H1 (cell line): ENCODE data around the gene B3GAT1. TPM values are rescaled to one million over a fixed set of nuclear protein-coding genes. Genes with fewer than 3 reads are reported as not detected.

ENCODE experiments used
- CTCF ChIA-PET: fragments of 300-600 bp; sonication (Branson Sonifier 250); formaldehyde crosslinking; loops from one replicate; lab custom pipeline; 2021; ENCODE audit not compliant: partially characterized antibody; lab: Charles Lee
- POLR2A ChIA-PET: fragments of 300-600 bp; sonication (Branson Sonifier 250); formaldehyde crosslinking; loops from one replicate; lab custom pipeline; 2021; ENCODE audit warnings: inconsistent platforms; ENCODE audit not compliant: partially characterized antibody; lab: Charles Lee
- DNase-seq, 2 experiments: peaks; one replicate each; pipeline versions ENCODE4 v3.0.0 to v3.0.0-alpha.2; 2010 to 2022; ENCODE audit warnings: low spot score in 2 of 2, low read depth in 1 of 2, mixed read lengths in 1 of 2
- FAIRE-seq: peaks from 2 replicates; lab custom pipeline; 2011; peaks lifted over from hg19 to GRCh38; lab: Jason Lieb, UNC
- H2AFZ ChIP-seq: 2 replicates; pipeline ENCODE4 v1.8.1; 2012; ENCODE audit warnings: low read length, inconsistent platforms
- H2AK5ac ChIP-seq: 2 replicates; pipeline ENCODE4 v1.6.1; 2013; ENCODE audit warnings: low read depth, low read length
- H2BK120ac ChIP-seq: replicated peaks from 2 replicates; pipeline ENCODE3; 2013; ENCODE audit warnings: low read depth, low read length, inconsistent platforms
- H2BK12ac ChIP-seq: 2 replicates; pipeline ENCODE4 v1.6.1; 2013; ENCODE audit warnings: low read depth, low read length
- H2BK15ac ChIP-seq: 2 replicates; pipeline ENCODE4 v1.6.1; 2013; ENCODE audit warnings: low read length
- H2BK20ac ChIP-seq: 2 replicates; pipeline ENCODE4 v1.6.1; 2013; ENCODE audit warnings: low read length
- H2BK5ac ChIP-seq: 2 replicates; pipeline ENCODE4 v1.6.1; 2013; ENCODE audit warnings: low read depth, low read length
- H3K14ac ChIP-seq: 2 replicates; pipeline ENCODE4 v1.6.1; 2013; ENCODE audit warnings: inconsistent platforms; ENCODE audit not compliant: insufficient read length
- H3K18ac ChIP-seq: 2 replicates; pipeline ENCODE4 v1.6.1; 2013; ENCODE audit warnings: low read length; ENCODE audit errors: extremely low read depth
- H3K23ac ChIP-seq: 2 replicates; pipeline ENCODE4 v1.6.1; 2013; ENCODE audit warnings: inconsistent platforms; ENCODE audit not compliant: insufficient read length
- H3K23me2 ChIP-seq: 2 replicates; pipeline ENCODE4 v1.6.1; 2013; ENCODE audit warnings: low read depth, low read length
- H3K27ac ChIP-seq: 2 replicates; pipeline ENCODE4 v1.6.1; 2011; ENCODE audit warnings: low read depth, low read length, inconsistent platforms
- H3K27me3 ChIP-seq, 4 experiments: replicated peaks in 1 of 4; 1 replicate in 1 of 4; 2 replicates in 3 of 4; pipeline versions ENCODE4 v1.6.1 to v1.8.1; 2011 to 2013; ENCODE audit warnings: low read length in 3 of 4, mild to moderate bottlenecking in 3 of 4, inconsistent platforms in 2 of 4, mixed read lengths in 2 of 4, moderate library complexity in 1 of 4; ENCODE audit not compliant: control insufficient read depth in 3 of 4, insufficient read depth in 3 of 4; ENCODE audit errors: extremely low read depth in 1 of 4
- H3K36me3 ChIP-seq, 4 experiments: 2 replicates each; pipeline versions ENCODE4 v1.6.1 to v1.8.1; 2011 to 2013; ENCODE audit warnings: mild to moderate bottlenecking in 4 of 4, low read length in 3 of 4, moderate library complexity in 2 of 4, control low read depth in 1 of 4, inconsistent platforms in 1 of 4; ENCODE audit not compliant: insufficient read depth in 4 of 4, control insufficient read depth in 2 of 4
- H3K4ac ChIP-seq: replicated peaks from 2 replicates; pipeline ENCODE3; 2013; ENCODE audit warnings: low read length, low read depth, mixed read lengths, inconsistent platforms; ENCODE audit not compliant: insufficient read length
- H3K4me1 ChIP-seq, 4 experiments: replicated peaks in 1 of 4; 1 replicate in 1 of 4; 2 replicates in 3 of 4; pipeline versions ENCODE4 v1.6.1 to v1.8.1; 2011 to 2013; ENCODE audit warnings: low read length in 3 of 4, inconsistent platforms in 2 of 4, mixed read lengths in 1 of 4; ENCODE audit not compliant: insufficient read depth in 4 of 4, control insufficient read depth in 3 of 4
- H3K4me2 ChIP-seq, 2 experiments: 2 replicates each; pipeline versions ENCODE4 v1.6.1 to v1.8.1; 2011 to 2013; ENCODE audit warnings: low read depth in 2 of 2, low read length in 2 of 2, control low read depth in 1 of 2, inconsistent platforms in 1 of 2, mild to moderate bottlenecking in 1 of 2; ENCODE audit not compliant: insufficient read depth in 1 of 2
- H3K4me3 ChIP-seq, 4 experiments: fragments of 200-600, 300-600 bp in 1 of 4; sonication (generic), shearing (Covaris generic), sonication (Bioruptor Twin) in 1 of 4; 2 replicates each; pipeline versions ENCODE4 v1.5.1 to v1.8.1; 2011 to 2016; ENCODE audit warnings: low read length in 4 of 4, low read depth in 3 of 4, control low read depth in 2 of 4, inconsistent platforms in 2 of 4, mild to moderate bottlenecking in 2 of 4, mixed read lengths in 1 of 4, moderate library complexity in 1 of 4; ENCODE audit not compliant: insufficient read depth in 2 of 4; ENCODE audit errors: extremely low read depth in 1 of 4
- H3K56ac ChIP-seq: replicated peaks from 2 replicates; pipeline ENCODE3; 2013; ENCODE audit warnings: low read depth, mild to moderate bottlenecking, mixed read lengths, low read length, inconsistent platforms; ENCODE audit not compliant: insufficient read length
- H3K79me1 ChIP-seq: 2 replicates; pipeline ENCODE4 v1.6.1; 2013; ENCODE audit warnings: low read depth, low read length, control low read depth
- H3K79me2 ChIP-seq, 2 experiments: 2 replicates each; pipeline versions ENCODE4 v1.6.1 to v1.8.1; 2012 to 2013; ENCODE audit warnings: low read length in 2 of 2, mild to moderate bottlenecking in 2 of 2, inconsistent platforms in 1 of 2; ENCODE audit not compliant: insufficient read depth in 2 of 2, control insufficient read depth in 1 of 2
- H3K9ac ChIP-seq, 4 experiments: replicated peaks in 1 of 4; 1 replicate in 1 of 4; 2 replicates in 3 of 4; pipeline versions ENCODE4 v1.6.1 to v1.8.1; 2011 to 2013; ENCODE audit warnings: low read depth in 3 of 4, low read length in 3 of 4, control low read depth in 2 of 4, mild to moderate bottlenecking in 2 of 4, moderate library complexity in 2 of 4, inconsistent platforms in 1 of 4; ENCODE audit errors: extremely low read depth in 1 of 4
- H3K9me3 ChIP-seq, 2 experiments: 2 replicates each; pipeline versions ENCODE4 v1.6.1 to v1.8.1; 2012 to 2013; ENCODE audit warnings: mild to moderate bottlenecking in 2 of 2, moderate library complexity in 2 of 2, control low read depth in 1 of 2, inconsistent platforms in 1 of 2, low read depth in 1 of 2, low read length in 1 of 2, mixed read lengths in 1 of 2; ENCODE audit not compliant: insufficient read depth in 2 of 2
- H4K20me1 ChIP-seq, 2 experiments: replicated peaks in 1 of 2; 2 replicates each; pipeline versions ENCODE3 to v1.8.1; 2011 to 2013; ENCODE audit warnings: inconsistent platforms in 2 of 2, low read length in 2 of 2, mild to moderate bottlenecking in 1 of 2; ENCODE audit not compliant: insufficient read depth in 2 of 2, control insufficient read depth in 1 of 2
- H4K5ac ChIP-seq: 2 replicates; pipeline ENCODE4 v1.6.1; 2013; ENCODE audit warnings: low read length, low read depth, mixed read lengths, inconsistent platforms; ENCODE audit not compliant: insufficient read length
- H4K8ac ChIP-seq: 2 replicates; pipeline ENCODE4 v1.8.0; 2013; ENCODE audit warnings: mild to moderate bottlenecking, moderate library complexity, low read length, inconsistent platforms; ENCODE audit not compliant: insufficient read depth; ENCODE audit errors: extremely low read depth
- H4K91ac ChIP-seq: replicated peaks from 2 replicates; pipeline ENCODE3; 2013; ENCODE audit warnings: low read length, mixed read lengths, inconsistent platforms; ENCODE audit not compliant: insufficient read length
- BACH1 ChIP-seq: IDR thresholded peaks from 2 replicates; pipeline ENCODE4 v1.6.1; 2012; ENCODE audit warnings: low read length, improper control_type of control experiment
- CHD1 ChIP-seq: IDR thresholded peaks from 2 replicates; pipeline ENCODE4 v1.6.1; 2012; ENCODE audit warnings: low read depth, low read length, improper control_type of control experiment
- SIRT6 ChIP-seq: IDR thresholded peaks from one replicate; pipeline ENCODE4 v1.7.1; 2012; ENCODE audit warnings: low read length, inconsistent platforms
- SUZ12 ChIP-seq: fragments of 200-600 bp; sonication (generic); IDR thresholded peaks from 2 replicates; pipeline ENCODE4 v1.6.1; 2012; ENCODE audit warnings: mild to moderate bottlenecking, inconsistent platforms, low read length, moderate library complexity, mixed read lengths
- TAF1 ChIP-seq: IDR thresholded peaks from 2 replicates; pipeline ENCODE4 v1.6.1; 2011; ENCODE audit warnings: mild to moderate bottlenecking, low read depth, low read length
- WGBS, 2 experiments: shearing (Covaris generic) in 1 of 2; methylation state at CpG; one replicate each; pipeline versions ENCODE4 v1.1.6 to v1.1.7; 2013 to 2015; ENCODE audit warnings: low lambda C conversion rate in 2 of 2, mixed read lengths in 2 of 2, inconsistent platforms in 1 of 2, low coverage in 1 of 2, missing lambda C conversion rate in 1 of 2; ENCODE audit not compliant: insufficient replicate concordance in 2 of 2, insufficient coverage in 1 of 2, insufficient read length in 1 of 2; ENCODE audit errors: extremely low coverage in 1 of 2, missing lambda C conversion rate in 1 of 2; 5-methylcytosine and 5-hydroxymethylcytosine counted together
- polyA plus RNA-seq, 7 experiments: library from polyadenylated mRNA; depleted of rRNA in 3 of 7; stranded (reverse) in 5 of 7; unstranded in 2 of 7; fragments of >200 nt in 5 of 7; fragments of 200-250 nt in 2 of 7; gene quantifications; 1 replicate in 5 of 7; 2 replicates in 1 of 7; 4 replicates in 1 of 7; pipeline versions ENCODE4 v1.2.1 to v1.2.3, GENCODE V29; 2011 to 2013; ENCODE audit warnings: missing spikeins in 2 of 7, mixed read lengths in 2 of 7
- total RNA-seq: library from RNA; stranded (reverse); fragmentation: NEBNext Ultra II Directional; extraction: Animal tissue kit (Norgen Biotek cat#: 25700); gene quantifications from 2 replicates; pipeline ENCODE4 v1.2.1, GENCODE V29; 2021

Gene B3GAT1
- total and polyA plus RNA-seq, 2 of the 8 experiments (the other 6 are each of a cell fraction or from before 2014, with no cell fraction given) = 19.7 to 32.4 TPM

DNA sequence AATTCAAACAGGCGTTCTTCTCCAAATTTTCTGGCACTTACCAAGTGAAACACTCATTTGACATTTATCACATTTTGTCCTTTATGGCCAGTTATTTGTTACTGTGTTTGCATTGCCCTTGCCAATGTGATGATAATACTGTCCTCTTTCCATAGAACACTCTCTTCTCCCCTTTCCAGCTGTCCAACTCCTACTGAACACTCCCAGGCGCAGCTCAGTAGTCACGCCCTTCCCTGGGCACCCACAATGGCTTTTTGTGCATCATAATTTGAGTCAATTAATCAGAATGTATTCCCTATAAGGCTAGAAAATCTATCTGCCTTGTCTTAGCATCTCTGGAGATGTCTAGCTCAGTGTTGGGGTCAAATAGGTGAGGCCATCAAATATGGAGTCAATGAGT, 21.2 kb upstream of the B3GAT1 start:
- no peaks in the 10 kb centered on the region for H3K79me2 ChIP-seq
- no peak overlapping the region for H2AFZ ChIP-seq
- no peak overlapping the region for H4K8ac ChIP-seq
- 80% methylated on average over 3 of the region's 3 CpGs; no CpG with 5 or more reads in 1 of the 2 experiments for WGBS, 2 experiments
- no peak overlapping the region for H3K9ac ChIP-seq
- no peaks in the 10 kb centered on the region for H3K9me3 ChIP-seq
- H4K91ac ChIP-seq = no peak overlapping the region
- ChIA-PET POLR2A (no interaction called here), CTCF (interaction anchor here (0.8 kb wide), 1 partner anchor 17 kb away, joined by 3 read pairs; no protein-coding TSS in a partner anchor)
- no peak overlapping the region for H3K4ac ChIP-seq
- H3K36me3 ChIP-seq = no peaks in the 10 kb centered on the region; a peak in 1 of 8 replicates
- DNase-seq (no peak), FAIRE-seq (no peak)
- H3K23ac ChIP-seq = no peak overlapping the region
- H2BK15ac ChIP-seq = no peak overlapping the region
- no peak overlapping the region for H2AK5ac ChIP-seq
- H2BK12ac ChIP-seq = no peak overlapping the region
- no peak overlapping the region for H3K14ac ChIP-seq
- no peak overlapping the region for H3K56ac ChIP-seq
- no peaks in the 10 kb centered on the region for H3K27me3 ChIP-seq
- H4K20me1 ChIP-seq = no peaks in the 10 kb centered on the region
- H3K23me2 ChIP-seq = no peaks in the 10 kb centered on the region
- H3K18ac ChIP-seq = no peak overlapping the region
- H3K27ac ChIP-seq = no peak overlapping the region
- no peak overlapping the region for H4K5ac ChIP-seq
- no peak overlapping the region for H2BK20ac ChIP-seq
- TF ChIP-seq SIRT6 = no peak
- no peak for TF ChIP-seq TAF1
- no peak for TF ChIP-seq SUZ12
- no peak for TF ChIP-seq BACH1
- TF ChIP-seq CHD1 = no peak
- no peak overlapping the region for H3K4me2 ChIP-seq
- H2BK120ac ChIP-seq = no peak overlapping the region
- H2BK5ac ChIP-seq = no peak overlapping the region
- no peaks in the 10 kb centered on the region for H3K79me1 ChIP-seq
- no peaks in the 10 kb centered on the region for H3K4me1 ChIP-seq
- H3K4me3 ChIP-seq = no peak overlapping the region
